Neural progenitor cell (in vitro differentiated cells): ENCODE data around the gene SPATA19. TPM values are rescaled to one million over a fixed set of nuclear protein-coding genes. Genes with fewer than 3 reads are reported as not detected.

ENCODE experiments used
- DNase-seq: peaks from one replicate; pipeline ENCODE4 v3.0.0-alpha.2; 2016; ENCODE audit warnings: low spot score
- H2AFZ ChIP-seq: fragments of 200-600 bp; sonication (generic); replicated peaks from 2 replicates; pipeline ENCODE4 v1.6.1; 2016; ENCODE audit warnings: antibody characterized with exemption
- H3F3A ChIP-seq: fragments of 200-600 bp; sonication (generic); 2 replicates; pipeline ENCODE4 v1.6.1; 2016; ENCODE audit warnings: antibody characterized with exemption, low read depth
- H3K27ac ChIP-seq: fragments of 200-600 bp; sonication (generic); 2 replicates; pipeline ENCODE4 v1.5.1; 2016; ENCODE audit warnings: mild to moderate bottlenecking
- H3K27me3 ChIP-seq: fragments of 200-600 bp; sonication (generic); 2 replicates; pipeline ENCODE4 v1.6.1; 2016; ENCODE audit warnings: mild to moderate bottlenecking, moderate library complexity
- H3K36me3 ChIP-seq: fragments of 200-600 bp; sonication (generic); 2 replicates; pipeline ENCODE4 v1.5.1; 2016
- H3K4me1 ChIP-seq: fragments of 200-600 bp; sonication (generic); 2 replicates; pipeline ENCODE4 v1.6.1; 2016; ENCODE audit warnings: mixed run types
- H3K4me2 ChIP-seq: fragments of 200-600 bp; sonication (generic); 2 replicates; pipeline ENCODE4 v1.6.1; 2016
- H3K4me3 ChIP-seq: fragments of 200-600 bp; sonication (generic); 2 replicates; pipeline ENCODE4 v1.5.1; 2016
- H3K79me2 ChIP-seq: fragments of 200-600 bp; sonication (generic); 2 replicates; pipeline ENCODE4 v1.6.1; 2016; ENCODE audit warnings: low read depth
- H3K9ac ChIP-seq: fragments of 200-600 bp; sonication (generic); 2 replicates; pipeline ENCODE4 v1.6.1; 2016
- H3K9me3 ChIP-seq: fragments of 200-600 bp; sonication (generic); 2 replicates; pipeline ENCODE4 v1.5.1; 2016; ENCODE audit warnings: low read depth
- H4K20me1 ChIP-seq: fragments of 200-600 bp; sonication (generic); 2 replicates; pipeline ENCODE4 v1.6.1; 2016; ENCODE audit warnings: low read depth
- H3K27ac Mint-ChIP-seq: 3 replicates; pipeline ENCODE4 v1.8.0; 2021; ENCODE audit warnings: mixed read lengths
- H3K27me3 Mint-ChIP-seq: 2 replicates; pipeline ENCODE4 v1.8.0; 2022; ENCODE audit warnings: low read depth, mild to moderate bottlenecking, inconsistent platforms, moderate library complexity, mixed read lengths; ENCODE audit not compliant: insufficient read depth
- H3K36me3 Mint-ChIP-seq: 3 replicates; pipeline ENCODE4 v1.8.0; 2021; ENCODE audit warnings: mixed read lengths
- H3K4me1 Mint-ChIP-seq: 3 replicates; pipeline ENCODE4 v1.8.0; 2021; ENCODE audit warnings: mixed read lengths
- H3K4me3 Mint-ChIP-seq: 3 replicates; pipeline ENCODE4 v1.8.0; 2021; ENCODE audit warnings: mild to moderate bottlenecking, moderate library complexity, mixed read lengths
- H3K9me3 Mint-ChIP-seq: 3 replicates; pipeline ENCODE4 v1.8.0; 2020; ENCODE audit warnings: mixed read lengths
- EZH2 ChIP-seq: fragments of 200-600 bp; sonication (generic); IDR thresholded peaks from 2 replicates; pipeline ENCODE4 v1.6.1; 2017; ENCODE audit warnings: antibody characterized with exemption, mild to moderate bottlenecking, moderate library complexity
- EZH2phosphoT487 ChIP-seq: fragments of 200-600 bp; sonication (generic); IDR thresholded peaks from 2 replicates; pipeline ENCODE4 v1.6.1; 2017; ENCODE audit warnings: antibody characterized with exemption
- total RNA-seq: library from RNA; depleted of rRNA; stranded (reverse); fragments of >200 nt; gene quantifications from 2 replicates; pipeline ENCODE4 v1.2.3, GENCODE V29; 2015; ENCODE audit warnings: low replicate concordance
- TF ChIP-seq, protein P1 (sequence below): fragments of 200-600 bp; sonication (generic); IDR thresholded peaks from 2 replicates; pipeline ENCODE4 v1.5.1; 2017; ENCODE audit warnings: antibody characterized with exemption, mild to moderate bottlenecking

SPATA19 gene
- total RNA-seq, 1 donor from 2014 or later = not detected

- no peak overlapping the region for H3K27ac ChIP-seq
- no peak overlapping the region for H3K9ac ChIP-seq
- H3K9me3 Mint-ChIP-seq = no peaks in the 10 kb centered on the region
- no peaks in the 10 kb centered on the region for H4K20me1 ChIP-seq
- no peaks in the 10 kb centered on the region for H3K27me3 Mint-ChIP-seq
- H3K4me2 ChIP-seq = no peak overlapping the region
- H3K4me3 ChIP-seq = no peak overlapping the region
- H3K79me2 ChIP-seq = no peaks in the 10 kb centered on the region
- no peaks in the 10 kb centered on the region for H3K36me3 Mint-ChIP-seq
- TF ChIP-seq EZH2 (no peak), EZH2phosphoT487 (no peak)
- TF ChIP-seq, protein P1, sequence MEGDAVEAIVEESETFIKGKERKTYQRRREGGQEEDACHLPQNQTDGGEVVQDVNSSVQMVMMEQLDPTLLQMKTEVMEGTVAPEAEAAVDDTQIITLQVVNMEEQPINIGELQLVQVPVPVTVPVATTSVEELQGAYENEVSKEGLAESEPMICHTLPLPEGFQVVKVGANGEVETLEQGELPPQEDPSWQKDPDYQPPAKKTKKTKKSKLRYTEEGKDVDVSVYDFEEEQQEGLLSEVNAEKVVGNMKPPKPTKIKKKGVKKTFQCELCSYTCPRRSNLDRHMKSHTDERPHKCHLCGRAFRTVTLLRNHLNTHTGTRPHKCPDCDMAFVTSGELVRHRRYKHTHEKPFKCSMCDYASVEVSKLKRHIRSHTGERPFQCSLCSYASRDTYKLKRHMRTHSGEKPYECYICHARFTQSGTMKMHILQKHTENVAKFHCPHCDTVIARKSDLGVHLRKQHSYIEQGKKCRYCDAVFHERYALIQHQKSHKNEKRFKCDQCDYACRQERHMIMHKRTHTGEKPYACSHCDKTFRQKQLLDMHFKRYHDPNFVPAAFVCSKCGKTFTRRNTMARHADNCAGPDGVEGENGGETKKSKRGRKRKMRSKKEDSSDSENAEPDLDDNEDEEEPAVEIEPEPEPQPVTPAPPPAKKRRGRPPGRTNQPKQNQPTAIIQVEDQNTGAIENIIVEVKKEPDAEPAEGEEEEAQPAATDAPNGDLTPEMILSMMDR = no peak
- no peaks in the 10 kb centered on the region for H3K27me3 ChIP-seq
- H3K36me3 ChIP-seq = no peaks in the 10 kb centered on the region
- DNase-seq = no peak
- H3K4me3 Mint-ChIP-seq = no peak overlapping the region
- H3F3A ChIP-seq = no peaks in the 10 kb centered on the region
- H3K4me1 Mint-ChIP-seq = no peaks in the 10 kb centered on the region
- no peaks in the 10 kb centered on the region for H3K9me3 ChIP-seq
- no peak overlapping the region for H3K27ac Mint-ChIP-seq
- no peaks in the 10 kb centered on the region for H3K4me1 ChIP-seq
- no peak overlapping the region for H2AFZ ChIP-seq
These were observed 22.1 kb upstream of the SPATA19 start for GRCh38 chr11:133867456-133867855.

- Mint-ChIP-seq H3K36me3 (no peaks in the 10 kb centered on the region), H3K27me3 (no peaks in the 10 kb centered on the region), H3K4me1 (no peaks in the 10 kb centered on the region), H3K9me3 (no peaks in the 10 kb centered on the region), H3K27ac (no peak overlapping the region), H3K4me3 (no peak overlapping the region)
- no peaks in the 10 kb centered on the region for H3K36me3 ChIP-seq
- H3K4me1 ChIP-seq = no peaks in the 10 kb centered on the region
- H3K4me2 ChIP-seq = no peak overlapping the region
- no peaks in the 10 kb centered on the region for H3F3A ChIP-seq
- TF ChIP-seq, protein P1 = no peak
- TF ChIP-seq EZH2phosphoT487 (no peak), EZH2 (no peak)
- no peak overlapping the region for H3K4me3 ChIP-seq
- no peak overlapping the region for H3K27ac ChIP-seq
- H4K20me1 ChIP-seq = no peaks in the 10 kb centered on the region
- H3K9ac ChIP-seq = no peak overlapping the region
- no peaks in the 10 kb centered on the region for H3K27me3 ChIP-seq
- no peak overlapping the region for H2AFZ ChIP-seq
- H3K79me2 ChIP-seq = no peaks in the 10 kb centered on the region
- no peaks in the 10 kb centered on the region for H3K9me3 ChIP-seq
- DNase-seq = no peak
These were observed 20.2 kb upstream of the SPATA19 start for GRCh38 chr11:133865466-133865865.

GRCh38 chr11:133864756-133865155, 19.4 kb upstream of the SPATA19 start:
- H3K4me1 Mint-ChIP-seq = no peaks in the 10 kb centered on the region

More at GRCh38 chr11:133864756-133865155, 19.4 kb upstream of the SPATA19 start:
- Histone ChIP-seq H3K27ac (no peak overlapping the region), H2AFZ (no peak overlapping the region), H3K79me2 (no peaks in the 10 kb centered on the region), H3K4me1 (no peaks in the 10 kb centered on the region), H3F3A (no peaks in the 10 kb centered on the region), H3K36me3 (no peaks in the 10 kb centered on the region), H3K27me3 (no peaks in the 10 kb centered on the region), H4K20me1 (no peaks in the 10 kb centered on the region), H3K9ac (no peak overlapping the region), H3K4me3 (no peak overlapping the region), H3K4me2 (no peak overlapping the region), H3K9me3 (no peaks in the 10 kb centered on the region)
- H3K36me3 Mint-ChIP-seq = no peaks in the 10 kb centered on the region
- H3K27me3 Mint-ChIP-seq = no peaks in the 10 kb centered on the region
- no peak overlapping the region for H3K4me3 Mint-ChIP-seq
- H3K27ac Mint-ChIP-seq = no peak overlapping the region
- DNase-seq = no peak
- TF ChIP-seq EZH2 (no peak), EZH2phosphoT487 (no peak)
- TF ChIP-seq, protein P1 = no peak
- no peaks in the 10 kb centered on the region for H3K9me3 Mint-ChIP-seq
